BJ (cell line): ENCODE data around the gene GSTM2. TPM values are rescaled to one million over a fixed set of nuclear protein-coding genes. Genes with fewer than 3 reads are reported as not detected.

Experiments used
- CTCF ChIA-PET: fragments of 350-600 bp; formaldehyde crosslinking; extraction: SDS; loops from one replicate; lab custom pipeline; 2021; ENCODE audit warnings: antibody characterized with exemption, inconsistent platforms; lab: Yijun Ruan, JAX
- POLR2A ChIA-PET: fragments of 300-600 bp; sonication (Branson Sonifier 250); formaldehyde crosslinking; extraction: SDS; loops from one replicate; lab custom pipeline; 2021; ENCODE audit warnings: antibody characterized with exemption; lab: Charles Lee
- DNase-seq: peaks from one replicate; pipeline ENCODE4 v3.0.0-alpha.2; 2011; ENCODE audit warnings: low read depth
- H3K27me3 ChIP-seq: 2 replicates; pipeline ENCODE4 v1.6.0; 2011; ENCODE audit warnings: low read length; ENCODE audit not compliant: control insufficient read depth, insufficient read depth
- H3K36me3 ChIP-seq: 2 replicates; pipeline ENCODE4 v1.5.1; 2011; ENCODE audit warnings: low read length; ENCODE audit not compliant: control insufficient read depth, insufficient read depth
- H3K4me3 ChIP-seq: 2 replicates; pipeline ENCODE4 v1.5.1; 2011; ENCODE audit warnings: low read depth, mild to moderate bottlenecking, control low read depth, low read length
- CTCF ChIP-seq: IDR thresholded peaks from 2 replicates; pipeline ENCODE4 v1.5.1; 2011; ENCODE audit warnings: low read depth, mild to moderate bottlenecking, control low read depth, inconsistent platforms, low read length, moderate library complexity; ENCODE audit not compliant: insufficient read depth
- polyA plus RNA-seq: library from polyadenylated mRNA; depleted of rRNA; stranded (reverse); fragments of >200 nt; gene quantifications from 2 replicates; pipeline ENCODE4 v1.2.3, GENCODE V29; 2011

GSTM2 gene
- polyA plus RNA-seq, 1 experiment, result 62.3 TPM

- Histone ChIP-seq H3K27me3 (no peaks in the 10 kb centered on the region; the same call in 1 of the 2 replicates), H3K4me3 (no peak overlapping the region), H3K36me3 (no peaks in the 10 kb centered on the region)
- ChIA-PET POLR2A (no interaction called here), CTCF (interaction anchor here (0.9 to 1.8 kb wide), 5 partner anchors 9 to 267 kb away, joined by 3 to 7 read pairs (median 5); partner anchors contain the start of gene AHCYL1)
- TF ChIP-seq CTCF, result no peak
- no peak for DNase-seq
Measured at GRCh38 chr1:109717729-109718128, 49.9 kb downstream of the GSTM2 start.

- ChIA-PET CTCF (interaction anchor here (0.9 to 1.8 kb wide), 5 partner anchors 15 to 266 kb away, joined by 3 to 7 read pairs (median 4); partner anchors contain the start of gene AHCYL1), POLR2A (no interaction called here)
- Histone ChIP-seq H3K27me3 (no peaks in the 10 kb centered on the region), H3K4me3 (no peak overlapping the region), H3K36me3 (no peaks in the 10 kb centered on the region)
- TF ChIP-seq CTCF, result no peak
- no peak for DNase-seq
Measured at GRCh38 chr1:109718495-109718894, 50.6 kb downstream of the GSTM2 start.

- no peaks in the 10 kb centered on the region for H3K27me3 ChIP-seq
- POLR2A ChIA-PET, result no interaction called here
- no peak for TF ChIP-seq CTCF
- CTCF ChIA-PET, result interaction anchor here (1.1 to 1.6 kb wide), 2 partner anchors 79 to 186 kb away, joined by 3 to 4 read pairs; no protein-coding TSS in a partner anchor
- DNase-seq, result peak; percentile 19
- H3K36me3 ChIP-seq, result no peaks in the 10 kb centered on the region
- no peak overlapping the region for H3K4me3 ChIP-seq
Measured at GRCh38 chr1:109719337-109719837, 51.5 kb downstream of the GSTM2 start.

GRCh38 chr1:109721042-109721441, 53.2 kb downstream of the GSTM2 start:
- no peak for TF ChIP-seq CTCF
- CTCF ChIA-PET, result interaction anchor here (0.9 to 1.6 kb wide), 2 partner anchors 16 to 81 kb away, joined by 3 read pairs; no protein-coding TSS in a partner anchor
- no peak for DNase-seq
- POLR2A ChIA-PET, result no interaction called here
- no peaks in the 10 kb centered on the region for H3K27me3 ChIP-seq
- no peak overlapping the region for H3K4me3 ChIP-seq
- H3K36me3 ChIP-seq, result no peaks in the 10 kb centered on the region

GRCh38 chr1:109721971-109722370, 54.1 kb downstream of the GSTM2 start:
- POLR2A ChIA-PET, result no interaction called here
- no peak for TF ChIP-seq CTCF
- no peak overlapping the region for H3K4me3 ChIP-seq
- peaks cover 2% of the 10 kb centered on the region for H3K27me3 ChIP-seq
- DNase-seq, result no peak
- CTCF ChIA-PET, result no interaction called here
- no peaks in the 10 kb centered on the region for H3K36me3 ChIP-seq
